CD4-positive, alpha-beta T cell treated with Interleukin-15 for 1 hour (primary cell): ENCODE measurements around the gene MAML3.

Experiments
- DNase-seq: peaks from one replicate; pipeline ENCODE4 v3.0.0-alpha.2; 2020

Gene MAML3

GRCh38 chr4:140069066-140069465 is 84.9 kb downstream of the MAML3 start:
- DNase-seq = no peak

GRCh38 chr4:140068271-140068670 is 85.7 kb downstream of the MAML3 start:
- no peak for DNase-seq

- DNase-seq = no peak
These were observed 87.7 kb downstream of the MAML3 start for GRCh38 chr4:140066031-140066930.

GRCh38 chr4:140065393-140065792 is 88.6 kb downstream of the MAML3 start:
- DNase-seq = no peak

GRCh38 chr4:140061659-140062289 is 92.2 kb downstream of the MAML3 start:
- DNase-seq = no peak

GRCh38 chr4:140061194-140061593 is 92.8 kb downstream of the MAML3 start:
- no peak for DNase-seq

DNA sequence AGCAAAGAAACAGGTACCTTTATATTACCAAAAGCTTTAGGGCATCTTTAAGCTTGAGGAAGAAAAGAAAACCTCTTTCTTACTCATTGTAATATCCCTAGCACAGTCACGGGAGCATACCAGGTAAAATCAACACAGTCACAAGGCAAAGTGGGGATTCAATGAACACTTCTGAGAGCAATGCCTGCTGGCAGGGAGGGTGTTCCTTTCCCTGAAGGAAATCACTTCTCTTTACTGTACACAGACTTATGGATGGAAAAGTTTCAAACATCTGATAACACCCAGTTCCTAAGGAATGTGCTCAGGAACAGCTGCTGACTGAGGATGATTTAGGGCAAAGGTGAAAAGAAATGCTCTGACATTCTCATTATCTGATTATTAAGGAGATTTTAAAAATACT is 94.8 kb downstream of the MAML3 start:
- no peak for DNase-seq

- DNase-seq = no peak
These were observed 96.3 kb downstream of the MAML3 start for GRCh38 chr4:140057701-140058100.

DNA sequence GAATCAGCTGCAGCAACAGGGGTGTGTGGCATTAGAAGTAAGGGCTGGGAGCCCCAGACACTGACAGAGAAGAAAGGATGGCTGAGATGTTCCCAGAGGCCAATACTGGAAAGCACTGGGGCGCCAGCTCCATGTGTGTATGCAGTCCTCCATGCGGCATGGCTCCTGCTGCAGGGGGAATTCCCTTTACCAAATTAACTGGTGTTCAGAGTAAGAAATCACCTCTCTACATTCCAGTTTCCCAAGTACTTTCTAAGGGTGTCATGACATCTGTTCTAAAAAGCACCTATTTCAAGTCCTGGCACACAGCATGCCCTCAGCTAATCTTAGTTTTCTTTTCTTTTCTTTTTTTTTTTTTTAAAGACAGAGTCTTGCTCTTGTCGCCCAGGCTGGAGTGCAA is 98.0 kb downstream of the MAML3 start:
- DNase-seq = no peak

DNA sequence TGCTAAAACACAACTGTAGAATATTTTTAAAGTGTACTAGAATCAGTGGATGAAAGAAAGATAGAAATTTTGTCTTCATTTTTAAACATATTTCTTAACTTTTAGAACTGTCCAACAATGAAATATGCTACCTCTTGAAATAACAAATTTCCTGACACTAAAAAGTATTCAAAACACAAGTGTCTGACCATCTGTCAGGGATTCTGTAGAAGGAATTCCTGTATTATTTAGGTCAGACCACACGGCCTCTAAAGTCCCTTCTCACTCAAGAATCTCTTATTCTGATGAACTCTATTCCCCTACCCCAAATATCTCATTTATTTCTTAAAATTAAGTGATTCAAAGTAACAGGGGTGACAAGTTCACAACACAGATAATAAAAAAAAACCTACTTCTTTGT is 99.1 kb downstream of the MAML3 start:
- DNase-seq = no peak

GRCh38 chr4:140053185-140053584 is 100.8 kb downstream of the MAML3 start:
- DNase-seq = no peak

DNA sequence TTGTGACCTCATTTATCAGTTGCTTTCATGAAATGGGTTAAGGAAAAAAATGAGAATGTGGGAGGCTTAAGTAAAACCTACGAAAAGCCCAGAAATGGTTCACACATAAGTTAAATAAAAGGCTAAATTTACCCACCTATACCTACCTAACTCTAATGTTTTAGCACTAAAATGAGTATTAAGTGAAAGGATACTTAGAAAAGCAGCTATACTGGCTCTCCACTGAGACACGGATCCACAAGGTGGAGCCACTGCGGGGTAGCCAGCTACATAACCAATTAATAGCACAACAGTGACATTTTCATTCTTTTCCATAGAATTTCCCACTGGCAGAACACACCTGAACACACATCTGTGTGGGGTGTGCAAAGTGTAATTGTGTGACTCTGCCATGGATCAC is 101.9 kb downstream of the MAML3 start:
- peak; percentile 24 for DNase-seq

GRCh38 chr4:140049849-140050637 is 103.9 kb downstream of the MAML3 start:
- no peak for DNase-seq

GRCh38 chr4:140049024-140049848 is 104.7 kb downstream of the MAML3 start:
- DNase-seq = peak; percentile 70

- DNase-seq = no peak
These were observed 105.5 kb downstream of the MAML3 start for GRCh38 chr4:140048419-140048995.

DNA sequence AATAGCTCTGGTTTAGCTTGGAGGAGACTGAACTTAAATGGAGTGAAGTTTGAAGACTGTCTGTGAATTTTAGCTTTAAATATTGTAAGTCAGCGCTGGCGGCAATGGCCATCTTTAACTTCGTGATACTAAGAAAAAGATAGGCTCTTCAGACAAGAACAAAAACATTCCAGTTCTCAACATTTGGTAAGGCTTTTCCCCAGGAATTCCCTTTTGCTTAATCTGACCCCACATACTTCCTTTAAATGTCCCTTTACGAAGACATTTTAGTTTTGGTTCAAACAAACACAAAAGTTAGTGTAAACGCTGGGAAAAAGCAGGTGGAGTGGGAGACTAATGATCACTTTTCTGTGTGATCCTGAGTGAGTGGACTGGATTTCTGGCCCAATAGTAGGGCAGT is 106.2 kb downstream of the MAML3 start:
- no peak for DNase-seq

DNA sequence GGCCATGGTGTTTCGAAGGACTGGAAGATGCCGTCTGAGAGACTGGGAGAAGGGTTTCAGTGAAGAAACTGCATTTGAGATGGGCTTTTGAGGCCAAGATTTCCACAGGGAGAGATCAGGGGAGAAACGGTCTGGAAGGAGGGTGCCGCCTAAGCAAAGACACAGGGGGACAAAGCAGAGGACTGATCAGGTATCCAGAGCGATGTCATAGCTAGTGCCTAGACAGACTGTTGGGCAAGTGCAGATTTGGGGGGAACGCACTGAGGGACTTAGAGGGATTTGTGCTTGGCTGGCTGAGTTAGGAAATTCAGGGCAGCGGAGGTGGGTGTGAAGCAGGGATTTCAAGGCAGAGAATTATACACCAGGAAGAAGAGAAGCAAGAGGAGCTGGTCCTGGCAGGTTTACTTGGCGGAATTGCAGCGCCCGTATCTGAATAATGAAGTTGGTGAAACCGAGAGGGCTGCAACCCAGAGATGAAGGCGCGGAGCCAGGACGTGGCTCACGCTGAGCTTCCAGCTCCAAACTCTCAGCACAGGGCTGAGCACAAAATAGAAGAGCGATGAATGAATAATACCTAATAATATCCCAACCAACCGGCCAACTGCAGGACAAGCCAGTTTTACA is 106.9 kb downstream of the MAML3 start:
- no peak for DNase-seq

DNA sequence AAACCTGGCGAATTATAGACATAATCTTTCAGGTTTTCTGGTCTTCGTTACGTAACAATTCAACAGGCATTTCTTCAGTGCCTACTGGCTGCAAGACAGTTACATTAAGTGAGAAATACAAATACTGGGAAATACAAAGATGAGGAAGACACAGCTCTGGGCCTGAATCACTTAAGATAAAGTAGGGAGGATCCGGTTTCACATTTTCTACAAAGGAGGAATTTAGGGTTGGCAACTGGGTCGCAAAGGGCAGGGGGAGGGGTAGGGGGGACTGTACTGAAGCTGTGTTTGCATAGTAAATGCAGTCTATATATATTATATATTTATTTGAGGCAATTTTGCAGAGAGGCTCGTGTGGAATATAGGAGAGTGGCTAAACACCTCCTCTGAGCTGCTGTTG is 107.4 kb downstream of the MAML3 start:
- no peak for DNase-seq

GRCh38 chr4:140046016-140046415 is 108.0 kb downstream of the MAML3 start:
- DNase-seq = no peak

DNA sequence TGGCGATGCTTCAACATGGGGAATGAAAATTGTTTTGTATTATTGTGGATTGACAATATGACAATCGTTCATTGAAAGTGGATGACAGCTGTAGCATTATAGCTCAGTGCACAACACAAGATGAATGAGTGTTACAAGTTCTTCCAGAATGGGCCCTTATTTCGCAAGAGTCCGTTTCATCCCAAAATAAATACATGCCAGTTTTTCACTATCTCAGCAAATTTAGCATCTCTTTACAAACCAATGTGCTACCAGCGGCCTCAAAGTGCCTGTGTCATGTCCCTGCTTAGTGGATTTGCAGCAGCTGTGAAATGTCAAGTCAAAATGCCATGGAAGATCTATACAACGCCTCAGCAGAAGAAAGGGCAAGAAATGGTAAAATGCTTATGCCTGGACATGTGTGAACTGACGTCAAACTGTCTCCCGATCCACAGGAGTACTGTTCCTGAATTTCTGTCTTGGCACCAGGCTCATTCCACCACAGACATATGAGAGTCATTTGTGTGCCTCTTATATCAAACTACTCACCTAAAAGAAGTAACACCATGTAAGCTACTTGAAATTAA is 109.6 kb downstream of the MAML3 start:
- DNase-seq = no peak

- DNase-seq = no peak
These were observed 111.3 kb downstream of the MAML3 start for GRCh38 chr4:140042634-140043033.
